K562 (cell line): ENCODE results near the gene C21orf58. TPM values are rescaled to one million over a fixed set of nuclear protein-coding genes. Genes with fewer than 3 reads are reported as not detected.
A peak's percentile ranks its signal among the peaks of the same experiment; 100 is the strongest.

Experiments
- ARNT ChIP-seq, 2 experiments: fragments of 450-650 bp; IDR thresholded peaks; 2 replicates each; pipeline ENCODE4 v1.6.1; 2016; ENCODE audit warnings: mild to moderate bottlenecking in 1 of 2
- CBX1 ChIP-seq: sonication (generic); IDR thresholded peaks from 2 replicates; pipeline ENCODE4 v1.6.1; 2016; ENCODE audit warnings: antibody characterized with exemption, low read depth, mild to moderate bottlenecking
- DLX4 ChIP-seq: fragments of 250-450 bp; sonication (Bioruptor Pico); IDR thresholded peaks from 2 replicates; pipeline ENCODE4 v1.6.1; 2021; ENCODE audit warnings: mild to moderate bottlenecking
- EGR1 ChIP-seq: fragments of 450-650 bp; conservative IDR thresholded peaks from 2 replicates; pipeline ENCODE4 v1.6.1; 2017; ENCODE audit warnings: mild to moderate bottlenecking
- ELK3 ChIP-seq: fragments of 450-650 bp; formaldehyde crosslinking; IDR thresholded peaks from 2 replicates; pipeline ENCODE4 v1.4.0; 2020; ENCODE audit warnings: mild to moderate bottlenecking
- EP400 ChIP-seq: fragments of 450-650 bp; IDR thresholded peaks from 2 replicates; pipeline ENCODE4 v1.6.1; 2017; ENCODE audit warnings: antibody characterized with exemption, mild to moderate bottlenecking, moderate library complexity
- FOXO4 ChIP-seq: fragments of 450-650 bp; formaldehyde crosslinking; IDR thresholded peaks from 2 replicates; pipeline ENCODE4 v1.4.0; 2020; ENCODE audit warnings: mild to moderate bottlenecking, moderate library complexity
- HMBOX1 ChIP-seq: sonication (generic); IDR thresholded peaks from 2 replicates; pipeline ENCODE4 v1.6.1; 2016
- MAFK ChIP-seq: IDR thresholded peaks from 2 replicates; pipeline ENCODE4 v1.6.1; 2011; ENCODE audit warnings: low read length, improper control_type of control experiment
- MECOM ChIP-seq: fragments of 250-450 bp; sonication (Bioruptor Pico); IDR thresholded peaks from 2 replicates; pipeline ENCODE4 v1.8.0; 2022; ENCODE audit warnings: inconsistent platforms
- MEF2A ChIP-seq: IDR thresholded peaks from 2 replicates; pipeline ENCODE4 v1.6.1; 2011; ENCODE audit warnings: low read depth, mild to moderate bottlenecking, low read length, moderate library complexity; ENCODE audit not compliant: control insufficient read depth
- MEF2D ChIP-seq: conservative IDR thresholded peaks from 2 replicates; pipeline ENCODE4 v1.6.1; 2016; ENCODE audit warnings: low read depth, missing genetic modification characterization, missing compliant biosample characterization
- NONO ChIP-seq, 2 experiments: fragments of 200-400 bp in 1 of 2; fragments of 450-650 bp in 1 of 2; formaldehyde crosslinking in 1 of 2; IDR thresholded peaks; 2 replicates each; pipeline ENCODE4 v1.6.1; 2017; ENCODE audit warnings: low read depth in 2 of 2, mild to moderate bottlenecking in 2 of 2, moderate library complexity in 2 of 2, low read length in 1 of 2
- NR3C1 ChIP-seq: sonication (generic); formaldehyde crosslinking; IDR thresholded peaks from 2 replicates; pipeline ENCODE4 v1.8.1; 2022; ENCODE audit warnings: missing genetic modification reagents
- POLR3G ChIP-seq: IDR thresholded peaks from 2 replicates; pipeline ENCODE4 v1.6.1; 2011; ENCODE audit not compliant: insufficient read length, insufficient replicate concordance; ENCODE audit errors: extremely low read depth
- POU5F1 ChIP-seq: fragments of 150-350 bp; IDR thresholded peaks from 2 replicates; pipeline ENCODE4 v1.6.1; 2014; ENCODE audit warnings: borderline replicate concordance, low read length, low read depth, mild to moderate bottlenecking; ENCODE audit not compliant: partially characterized antibody
- PRMT5 ChIP-seq: sonication (generic); formaldehyde crosslinking; IDR thresholded peaks from 2 replicates; pipeline ENCODE4 v1.5.0; 2020; ENCODE audit warnings: missing genetic modification reagents
- PTBP1 ChIP-seq: fragments of 200-400 bp; formaldehyde crosslinking; IDR thresholded peaks from 2 replicates; pipeline ENCODE4 v1.6.1; 2017; ENCODE audit warnings: low read depth, low read length
- PYGO2 ChIP-seq: fragments of 450-650 bp; IDR thresholded peaks from 2 replicates; pipeline ENCODE4 v1.6.1; 2016; ENCODE audit warnings: mild to moderate bottlenecking, missing genetic modification characterization, moderate library complexity, missing compliant biosample characterization
- RBM17 ChIP-seq: fragments of 200-400 bp; formaldehyde crosslinking; IDR thresholded peaks from 2 replicates; pipeline ENCODE4 v1.6.1; 2017; ENCODE audit warnings: low read depth, mild to moderate bottlenecking, low read length, borderline replicate concordance
- RFX7 ChIP-seq: fragments of 250-450 bp; sonication (Bioruptor Pico); IDR thresholded peaks from 2 replicates; pipeline ENCODE4 v1.5.1; 2021; ENCODE audit warnings: mild to moderate bottlenecking
- SMARCA4 ChIP-seq: fragments of 450-650 bp; IDR thresholded peaks from 2 replicates; pipeline ENCODE4 v1.6.1; 2016
- SP2 ChIP-seq: IDR thresholded peaks from 2 replicates; pipeline ENCODE4 v1.6.1; 2011; ENCODE audit warnings: mild to moderate bottlenecking, low read depth, low read length, moderate library complexity; ENCODE audit not compliant: poor library complexity, severe bottlenecking; ENCODE audit errors: extremely low read depth
- SPI1 ChIP-seq: IDR thresholded peaks from 2 replicates; pipeline ENCODE4 v1.6.1; 2011; ENCODE audit warnings: low read depth, low read length, control low read depth, borderline replicate concordance
- SRSF9 ChIP-seq: fragments of 200-400 bp; formaldehyde crosslinking; IDR thresholded peaks from 2 replicates; pipeline ENCODE4 v1.6.1; 2017; ENCODE audit warnings: low read depth, low read length, borderline replicate concordance
- ZNF174 ChIP-seq: fragments of 250-450 bp; sonication (Bioruptor Pico); IDR thresholded peaks from 2 replicates; pipeline ENCODE4 v1.4.0; 2020; ENCODE audit warnings: mild to moderate bottlenecking
- ZNF23 ChIP-seq: fragments of 250-450 bp; sonication (Bioruptor Pico); IDR thresholded peaks from 2 replicates; pipeline ENCODE4 v1.4.0; 2020; ENCODE audit warnings: mild to moderate bottlenecking
- ZNF584 ChIP-seq: fragments of 200-800 bp; sonication (Bioruptor generic); IDR thresholded peaks from 2 replicates; pipeline ENCODE4 v1.6.1; 2016; ENCODE audit warnings: low read depth, mild to moderate bottlenecking, missing genetic modification characterization, missing compliant biosample characterization
- ZZZ3 ChIP-seq: fragments of 450-650 bp; IDR thresholded peaks from 2 replicates; pipeline ENCODE4 v1.6.1; 2016; ENCODE audit warnings: antibody characterized with exemption, mild to moderate bottlenecking, moderate library complexity
- polyA plus RNA-seq, 8 experiments: library from polyadenylated mRNA; depleted of rRNA in 4 of 8; stranded (reverse) in 5 of 8; unstranded in 3 of 8; fragments of >200 nt; fragmentation: Nextera tagmentation in 2 of 8; fragmentation: Illumina TruSeq in 1 of 8; extraction: Ambion mirVana in 2 of 8; extraction: Trizol in 1 of 8; gene quantifications; 2 replicates each; pipeline versions ENCODE4 v1.2.1 to v1.2.3, GENCODE V29; 2011 to 2014; ENCODE audit warnings: inconsistent platforms in 1 of 8, missing spikeins in 1 of 8
- total RNA-seq, 7 experiments: library from RNA; depleted of rRNA in 6 of 7; stranded (reverse); fragments of >200 nt in 6 of 7; fragmentation: Illumina TruSeq in 2 of 7; extraction: Trizol in 2 of 7; gene quantifications; 2 replicates each; pipeline versions ENCODE4 v1.2.1 to v1.2.3, GENCODE V29; 2011 to 2021; ENCODE audit warnings: low replicate concordance in 1 of 7

Gene C21orf58
- total and polyA plus RNA-seq, 9 of the 15 experiments (the other 6 are each of a cell fraction or from before 2014, with no cell fraction given), result 1.2 to 30.5 (median 12.4) TPM

GRCh38 chr21:46320331-46320801 is 3.3 kb downstream of the C21orf58 start (continued):
- TF ChIP-seq PYGO2 (tag) (peak; percentile 91), MEF2D (tag) (no peak), HMBOX1 (peak; percentile 66), PTBP1 (no peak), SP2 (no peak), NONO (IDR thresholded peaks at IDR 0.05; ENCODE audit: low read depth in 2 of 2, low read length in 1 of 2) (peak in 1 of 2 experiments; percentile 77; a peak in 1 of 4 replicates), EP400 (peak; percentile 71), ZNF174 (CRISPR knock-in tag) (no peak), FOXO4 (CRISPR knock-in tag) (no peak), EGR1 (peak; percentile 37; the same call in 1 of the 2 replicates), POLR3G (no peak), NR3C1 (CRISPR knock-in tag) (no peak), MEF2A (peak; percentile 78), CBX1 (no peak), ELK3 (CRISPR knock-in tag) (no peak), MAFK (no peak; the same call in 1 of the 2 replicates), ARNT (IDR thresholded peaks at IDR 0.05) (peak; percentile 97 to 99), SPI1 (no peak), DLX4 (CRISPR knock-in tag) (no peak), SMARCA4 (peak; percentile 100), MECOM (CRISPR knock-in tag) (peak; percentile 80; the same call in 1 of the 2 replicates), SRSF9 (no peak), ZZZ3 (no peak), RFX7 (CRISPR knock-in tag) (no peak), ZNF23 (no peak), ZNF584 (peak; percentile 88), RBM17 (no peak), POU5F1 (no peak), PRMT5 (CRISPR knock-in tag) (no peak)
